HG03039 (cell line): ENCODE results near the gene SRC.

Experiments used
- ATAC-seq: cut with Tn5 transposase; IDR thresholded peaks from one replicate; pipeline ENCODE4 v1.9.1; 2021; ENCODE audit warnings: mild to moderate bottlenecking, moderate library complexity; ENCODE audit not compliant: unreplicated experiment

Gene SRC

DNA sequence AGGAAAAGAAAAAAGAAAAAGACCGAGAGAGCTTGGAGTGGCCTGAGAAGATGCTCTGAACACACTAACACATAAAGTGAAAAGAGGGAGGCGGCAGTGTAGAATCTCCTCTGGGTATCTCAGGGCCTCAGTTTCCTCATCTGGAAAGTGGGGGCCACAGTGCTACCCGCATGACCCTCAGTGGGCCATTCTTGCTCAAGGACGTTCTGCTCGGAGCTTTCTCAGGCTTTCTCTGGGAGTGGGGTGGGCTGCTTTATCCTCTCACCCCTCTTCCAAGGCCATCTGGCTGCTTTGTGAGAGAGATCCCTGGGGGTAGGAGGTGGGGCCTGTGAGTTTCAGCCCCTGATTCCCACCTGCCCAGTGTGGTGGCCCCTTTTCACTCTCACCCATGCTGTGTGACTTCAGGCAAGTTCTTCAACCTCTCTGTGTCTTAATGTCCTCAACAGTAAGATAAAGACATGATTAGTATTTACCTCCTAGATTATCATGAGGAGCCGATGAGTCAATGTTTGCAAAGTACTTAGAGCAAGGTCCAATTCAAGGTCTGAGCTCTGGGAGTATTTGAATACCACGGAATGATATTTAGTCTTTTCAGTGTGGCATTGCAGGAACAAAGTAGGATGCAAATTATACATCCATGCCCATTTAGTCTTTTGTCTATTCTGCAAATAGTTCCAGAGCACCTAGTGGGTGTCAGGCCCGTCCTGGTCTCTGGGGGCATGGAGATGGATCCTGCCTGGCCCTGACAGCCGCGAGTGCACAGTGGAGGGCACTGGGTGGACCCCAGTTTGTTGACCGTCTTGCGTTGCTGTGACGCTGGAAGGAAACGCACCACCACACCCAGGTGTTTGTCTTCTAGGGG, 34.3 kb downstream of the SRC start:
- ATAC-seq, result no peak

DNA sequence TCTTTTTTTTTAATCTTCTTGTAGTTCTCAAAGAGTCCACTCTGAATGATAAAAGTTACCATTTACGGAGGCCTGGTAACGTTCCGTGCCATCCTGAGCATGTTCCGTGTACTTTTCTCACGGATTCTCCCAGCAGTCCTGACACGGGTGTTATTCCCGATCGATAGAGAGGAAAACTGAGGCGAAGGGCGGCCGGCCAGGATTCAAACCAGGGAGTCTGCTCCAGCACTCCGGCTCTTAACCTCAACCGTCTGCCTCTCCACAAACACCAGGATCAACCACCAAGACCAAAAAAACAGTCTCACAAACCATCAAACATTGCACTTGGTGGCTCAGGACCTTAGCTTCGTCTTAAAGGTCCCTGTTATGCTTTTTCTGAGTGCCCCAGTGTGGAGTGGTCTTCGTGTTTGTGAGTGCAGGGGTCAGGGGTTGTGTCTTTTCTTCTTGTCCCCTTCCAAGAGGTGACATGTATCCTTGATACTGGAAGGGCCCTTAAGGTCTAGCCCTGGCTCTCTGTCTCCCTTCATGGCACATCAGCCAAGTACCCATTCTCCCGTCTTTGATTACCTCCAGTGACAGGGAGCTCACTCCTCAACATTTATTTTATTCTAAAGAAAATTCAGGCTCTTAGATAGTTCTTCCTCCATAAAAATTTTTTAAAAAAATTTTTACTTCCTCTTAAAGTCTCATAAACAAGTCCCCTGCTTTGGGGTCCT, 35.1 kb downstream of the SRC start:
- ATAC-seq, result no peak

DNA sequence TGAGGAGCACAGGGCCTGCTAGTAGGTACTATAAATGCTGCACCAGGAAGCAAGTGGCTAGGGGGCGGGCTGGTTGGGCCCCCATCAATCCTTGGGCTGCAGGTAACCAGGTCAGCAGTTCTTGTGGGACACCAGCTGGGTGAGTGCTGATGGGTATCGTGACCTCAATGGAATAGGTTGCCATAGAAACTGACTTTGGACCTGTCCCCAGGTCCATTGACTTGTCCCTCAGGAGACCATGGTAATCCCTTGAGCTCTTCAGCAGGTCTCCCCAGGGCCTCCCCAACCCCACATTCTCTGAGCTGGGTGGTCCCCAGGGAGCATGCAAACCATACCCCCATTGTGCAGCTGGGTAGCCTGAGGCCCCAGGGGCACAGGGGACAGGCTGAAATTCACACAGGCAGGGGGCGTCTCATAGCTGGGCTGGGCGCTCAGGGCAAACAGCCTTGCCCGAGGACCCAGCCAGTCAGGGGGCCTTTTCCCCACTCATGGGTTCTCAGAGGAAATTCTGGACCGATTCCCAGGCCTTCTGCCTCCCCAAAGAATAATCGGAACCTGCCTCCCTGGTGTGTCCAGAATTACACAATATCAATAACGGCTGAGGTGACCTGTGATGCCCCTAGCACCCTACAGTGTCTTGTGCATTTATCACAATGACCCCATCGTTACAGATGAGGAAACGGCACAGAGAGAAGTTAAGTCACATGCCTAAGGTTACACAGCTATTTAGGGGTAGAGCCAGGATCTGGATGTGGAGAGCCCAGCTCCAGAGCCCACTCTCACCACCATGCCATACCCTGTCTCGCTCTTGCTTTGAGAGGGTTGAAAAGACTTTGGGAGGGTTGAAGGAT, 35.9 kb downstream of the SRC start:
- no peak for ATAC-seq

DNA sequence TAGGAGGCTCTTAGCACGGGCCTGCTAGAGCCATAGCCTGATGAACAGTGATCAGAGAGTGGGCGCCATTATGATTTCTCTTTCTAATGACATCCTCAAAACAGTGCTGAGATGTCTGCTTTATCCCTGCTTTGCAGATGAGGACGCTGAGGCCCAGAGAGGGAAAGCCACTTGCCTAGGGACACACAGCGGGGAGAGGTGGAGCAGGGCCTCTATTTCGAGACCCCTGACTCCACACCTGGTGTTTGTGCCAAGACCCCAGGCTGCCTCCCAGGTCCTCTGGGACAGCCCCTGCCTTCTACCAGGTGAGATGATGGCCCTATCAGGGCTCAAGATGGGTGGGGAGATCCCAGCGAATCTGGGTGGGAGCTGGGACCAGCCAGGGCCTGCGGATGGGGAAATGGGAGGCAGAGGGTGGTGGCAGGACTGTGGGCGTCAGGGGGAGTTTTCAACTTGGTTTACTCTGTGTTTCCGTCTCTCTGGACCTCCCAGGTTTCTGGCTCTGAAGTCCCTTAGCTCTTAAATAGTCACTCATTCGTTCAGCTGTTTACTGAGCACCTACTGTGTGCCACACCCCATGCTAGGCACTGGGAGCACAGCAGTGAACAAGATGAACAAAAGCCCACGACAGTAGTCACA, 36.7 kb downstream of the SRC start:
- no peak for ATAC-seq

DNA sequence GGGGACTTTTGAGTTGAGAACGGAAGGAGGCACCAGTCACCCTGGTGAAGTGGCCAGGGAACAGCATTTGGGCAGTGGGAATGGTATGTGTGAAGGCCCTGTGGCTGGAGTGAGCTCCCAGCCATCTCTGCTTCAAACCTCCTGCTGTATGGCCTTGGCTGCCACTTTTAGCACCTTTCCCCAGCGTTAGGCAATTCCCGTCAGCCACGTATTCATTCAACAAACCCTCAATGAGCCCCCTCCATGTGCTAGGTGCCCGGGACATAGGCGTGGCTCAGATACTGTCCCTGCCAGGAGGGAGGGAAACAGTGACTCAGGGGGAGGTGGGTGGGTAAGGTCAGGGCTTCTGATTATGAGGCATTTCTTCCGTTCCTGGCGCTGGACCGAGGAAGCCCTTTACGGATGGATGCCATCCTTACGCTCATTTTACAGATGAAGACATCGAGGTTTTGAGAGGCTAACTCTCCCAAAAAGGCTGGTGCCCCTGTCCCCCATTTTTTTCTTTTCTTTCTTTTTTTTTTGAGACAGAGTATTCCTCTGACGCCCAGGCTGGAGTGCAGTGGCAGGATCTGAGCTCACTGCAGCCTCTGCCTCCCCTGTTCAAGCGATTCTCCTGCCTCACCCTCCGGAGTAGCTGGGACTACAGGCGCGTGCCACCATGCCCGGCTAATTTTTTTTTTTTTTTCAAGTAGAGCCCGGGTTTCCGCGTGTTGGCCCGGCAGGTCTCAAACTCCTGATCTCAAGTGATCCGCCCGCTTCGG, 37.5 kb downstream of the SRC start:
- ATAC-seq, result no peak

DNA sequence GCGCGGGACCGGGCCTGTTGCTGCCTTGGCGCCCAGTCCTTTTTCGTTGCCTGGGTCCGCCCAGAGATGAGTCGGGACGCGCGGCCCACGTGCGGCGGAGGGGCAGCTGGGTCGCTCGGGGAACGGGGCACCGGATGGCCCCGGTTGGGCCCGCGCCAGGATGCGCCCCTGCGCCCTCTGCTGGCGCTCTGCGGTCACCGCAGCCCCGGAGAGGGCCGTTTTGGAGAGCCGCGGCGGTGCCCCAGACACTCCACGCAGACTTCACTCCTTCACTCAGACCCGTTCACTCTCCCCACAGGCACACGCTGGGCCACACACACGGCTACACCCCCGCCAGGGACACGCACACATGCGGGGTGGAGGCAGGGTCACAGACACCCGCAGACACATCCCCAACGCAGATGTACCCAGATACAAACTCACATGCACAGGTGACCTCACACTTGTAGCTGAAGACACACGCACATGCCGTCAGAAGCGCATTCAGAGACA, 38.8 kb downstream of the SRC start:
- no peak for ATAC-seq

DNA sequence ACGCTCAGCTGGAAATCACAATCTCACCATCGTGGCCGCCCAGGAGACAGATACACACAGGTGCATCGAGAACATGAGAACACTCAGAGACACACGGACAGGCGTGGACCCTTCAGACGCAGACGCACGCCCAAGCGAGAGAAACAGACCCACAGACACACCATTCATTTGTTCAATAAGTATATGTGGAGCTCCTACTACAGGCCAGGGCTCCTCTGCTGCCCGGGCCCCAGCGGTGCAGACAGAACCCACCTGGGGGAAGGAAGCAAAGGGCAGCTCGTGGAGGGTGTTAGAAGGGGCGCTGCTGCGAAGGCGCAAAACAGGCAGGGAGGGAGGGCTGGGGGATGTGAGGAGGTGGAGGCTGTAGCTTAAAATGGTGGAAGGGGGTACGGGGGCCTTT, 39.2 kb downstream of the SRC start:
- no peak for ATAC-seq

DNA sequence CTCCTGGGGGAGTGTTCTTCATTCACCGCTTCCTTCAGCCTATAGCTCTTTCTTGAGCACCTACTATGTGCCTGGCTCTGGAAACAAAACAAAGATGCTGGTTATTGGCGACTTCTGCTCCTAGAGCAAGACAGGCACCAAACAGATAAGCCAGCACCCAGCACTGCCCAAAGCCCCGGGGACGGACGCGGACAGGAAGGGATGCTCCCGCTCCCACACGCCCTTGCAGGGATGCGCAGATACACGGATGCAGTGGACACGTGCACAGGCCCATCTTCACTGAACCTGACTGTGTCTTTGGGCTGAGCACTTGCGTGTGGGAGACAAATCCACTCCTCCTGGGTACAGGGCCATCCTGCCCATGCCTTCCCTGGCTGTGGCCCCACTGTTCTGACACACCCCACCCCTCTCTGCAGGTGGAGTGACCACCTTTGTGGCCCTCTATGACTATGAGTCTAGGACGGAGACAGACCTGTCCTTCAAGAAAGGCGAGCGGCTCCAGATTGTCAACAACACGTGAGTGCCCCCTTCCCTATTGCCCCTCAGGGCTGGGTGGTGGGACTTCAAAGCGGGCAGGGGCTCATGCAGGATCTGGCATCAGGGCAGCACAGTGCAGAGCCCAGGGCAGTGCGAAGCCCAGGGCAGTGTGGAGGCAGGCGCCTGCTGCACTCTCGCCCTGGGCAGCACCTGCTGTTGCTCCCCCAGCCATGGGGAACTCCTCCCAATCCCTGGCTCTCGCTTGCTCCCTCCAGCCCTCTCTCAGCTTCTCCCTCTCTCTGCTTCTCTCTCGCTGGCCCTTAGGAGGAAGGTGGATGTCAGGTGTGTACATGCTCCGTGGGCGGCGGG, 39.9 kb downstream of the SRC start:
- ATAC-seq, result no peak

DNA sequence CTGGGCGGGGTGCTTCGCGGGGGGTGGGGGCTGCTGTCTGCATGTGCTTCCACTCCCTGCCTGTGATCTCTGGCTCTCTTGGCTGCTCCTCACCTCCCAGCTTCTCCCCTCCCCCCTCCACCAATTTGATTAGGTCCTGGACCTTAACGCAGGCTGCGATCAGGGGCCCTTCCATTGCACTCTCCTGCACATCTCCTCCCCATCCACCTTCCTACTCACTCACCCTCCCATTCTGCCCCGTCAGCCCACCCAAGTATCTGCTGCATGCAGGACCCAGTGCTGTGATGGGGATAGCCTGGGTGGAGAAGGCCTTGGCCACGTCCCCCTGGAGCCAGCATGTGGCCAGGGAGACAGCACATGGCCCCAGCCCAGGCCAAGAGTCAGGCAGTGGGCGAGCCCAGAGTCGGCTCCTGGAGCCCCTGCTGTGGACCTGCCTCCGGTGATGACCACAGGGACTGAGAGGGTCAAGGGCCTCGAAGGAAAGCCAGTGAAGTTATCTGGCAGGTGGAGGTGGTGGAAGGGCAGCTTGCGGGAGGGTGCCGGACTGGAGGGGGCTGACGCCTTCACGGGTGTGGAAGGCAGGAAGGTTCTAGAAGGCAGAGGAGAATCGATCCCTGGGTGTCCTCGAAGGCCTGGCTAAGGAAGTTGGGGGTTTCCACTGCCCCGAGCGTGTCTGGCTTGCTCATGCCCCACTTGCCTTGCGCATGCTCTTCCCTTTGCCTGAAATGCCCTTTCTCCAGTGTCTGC, 40.7 kb downstream of the SRC start:
- no peak for ATAC-seq

DNA sequence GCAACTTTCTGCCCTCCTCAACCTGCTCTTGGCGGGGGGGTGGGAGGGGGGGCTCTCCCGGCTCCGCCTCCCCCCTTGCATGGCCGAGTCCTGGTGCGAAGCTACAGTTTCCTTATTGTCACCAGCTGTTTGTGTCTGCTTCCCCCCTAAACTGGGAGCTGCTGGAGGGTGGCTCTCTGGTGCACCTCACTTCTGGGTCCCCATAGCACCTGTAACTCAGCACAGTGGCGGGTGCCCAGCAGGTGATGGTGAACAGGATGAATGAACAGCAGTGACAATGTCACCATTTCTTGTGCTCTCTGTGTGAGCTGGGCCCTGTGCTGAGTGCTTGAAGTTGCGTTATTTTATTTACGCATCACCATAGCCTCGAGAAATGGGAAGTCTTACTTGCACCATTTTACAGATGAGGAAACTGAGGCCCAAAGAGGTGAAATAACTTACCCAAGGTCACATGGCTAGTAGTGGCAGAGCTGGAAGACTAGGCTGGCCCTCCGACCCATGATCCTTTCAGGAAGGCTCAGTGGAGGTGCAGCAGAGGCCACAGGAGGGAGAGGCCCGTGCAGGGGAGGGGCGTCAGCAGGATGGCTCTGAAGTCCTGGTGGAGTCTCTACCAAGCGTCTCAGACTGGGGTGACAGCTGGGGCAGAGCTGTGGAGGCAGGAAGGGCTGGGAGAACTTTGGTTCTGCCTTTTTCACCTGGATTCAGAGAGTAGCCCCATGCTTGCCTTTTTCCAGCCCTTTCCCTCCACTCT, 41.8 kb downstream of the SRC start:
- ATAC-seq, result no peak

DNA sequence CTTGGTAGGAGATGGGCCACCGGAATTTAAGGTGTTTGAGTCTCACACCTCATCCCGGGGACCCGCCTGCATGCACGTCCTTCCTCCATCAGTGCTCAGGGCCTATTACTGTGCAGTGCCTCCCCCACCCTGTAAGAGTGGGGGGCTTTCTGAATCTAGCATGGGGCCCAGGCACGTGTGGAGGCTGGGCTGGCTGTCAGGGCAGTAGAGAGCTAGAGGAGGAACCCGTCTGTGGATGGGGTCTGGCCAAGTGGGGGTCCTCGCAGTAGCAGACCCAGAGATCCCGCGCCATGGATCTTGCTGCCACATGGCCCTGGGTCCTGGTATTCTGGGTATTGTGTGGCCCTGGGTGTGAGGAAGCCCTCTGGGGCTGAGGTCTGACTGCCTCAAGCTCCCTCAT, 42.9 kb downstream of the SRC start:
- ATAC-seq, result no peak

DNA sequence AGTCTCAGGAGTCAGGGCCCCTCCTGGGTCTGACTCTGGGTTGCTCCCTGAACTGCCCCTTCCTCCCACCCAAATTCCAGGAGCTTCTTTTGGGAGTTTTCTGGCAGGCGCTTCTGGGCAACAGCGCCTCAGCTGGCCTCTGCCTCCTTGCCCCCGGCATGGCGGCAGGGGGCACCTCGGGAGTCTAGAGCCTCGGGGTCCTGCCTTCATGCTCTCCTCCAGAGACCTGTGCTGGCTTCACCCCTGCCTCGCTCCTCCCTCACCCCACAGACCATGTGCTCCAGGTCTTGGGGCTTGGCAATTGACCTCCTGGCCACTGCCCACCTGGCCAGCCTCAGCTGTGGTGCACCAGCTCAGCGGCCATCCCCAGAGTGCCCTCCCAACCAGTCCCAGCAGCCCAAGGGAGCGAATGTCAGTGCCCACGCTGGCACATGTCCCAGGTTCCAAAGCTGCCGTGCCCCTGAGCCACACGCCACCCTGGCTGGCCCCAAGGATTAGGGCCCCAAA, 43.4 kb downstream of the SRC start:
- ATAC-seq, result no peak

DNA sequence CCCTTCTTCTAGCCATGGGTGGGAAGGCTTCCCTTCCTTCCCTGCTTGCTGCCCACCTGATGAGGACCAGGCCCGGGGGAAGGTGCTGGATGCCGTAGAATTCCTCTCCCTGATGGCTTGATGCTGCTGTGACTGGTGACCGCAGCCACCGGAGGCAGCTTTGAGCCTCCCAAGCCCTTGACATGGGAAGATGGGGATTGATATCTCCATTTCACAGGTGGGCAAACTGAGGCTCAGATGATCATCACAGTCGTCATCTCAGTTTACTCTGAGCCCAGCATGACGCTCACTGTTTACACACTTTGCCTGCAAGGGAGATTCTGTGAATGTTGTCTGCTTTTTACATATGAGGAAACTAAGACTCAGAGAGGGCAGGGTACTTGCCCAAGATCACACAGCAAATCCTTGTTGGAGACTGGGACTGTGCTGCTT, 43.9 kb downstream of the SRC start:
- ATAC-seq, result no peak

DNA sequence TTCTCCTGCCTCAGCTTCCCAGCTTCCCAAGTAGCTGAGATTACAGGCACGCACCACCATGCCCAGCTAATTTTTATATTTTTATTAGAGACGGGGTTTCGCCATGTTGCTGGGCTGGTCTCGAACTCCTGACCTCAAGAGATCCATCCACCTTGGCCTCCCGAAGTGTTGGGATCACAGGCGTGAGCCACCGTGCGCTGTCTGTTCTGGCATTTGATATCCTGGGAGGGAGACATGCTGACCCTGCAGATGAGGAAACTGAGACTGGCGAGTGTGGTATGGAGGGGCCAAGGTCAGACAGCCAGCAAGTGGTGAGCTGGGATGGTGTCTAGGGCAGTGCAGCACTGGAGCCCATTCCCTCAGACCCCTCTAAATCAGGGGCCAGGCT, 44.6 kb downstream of the SRC start:
- no peak for ATAC-seq

DNA sequence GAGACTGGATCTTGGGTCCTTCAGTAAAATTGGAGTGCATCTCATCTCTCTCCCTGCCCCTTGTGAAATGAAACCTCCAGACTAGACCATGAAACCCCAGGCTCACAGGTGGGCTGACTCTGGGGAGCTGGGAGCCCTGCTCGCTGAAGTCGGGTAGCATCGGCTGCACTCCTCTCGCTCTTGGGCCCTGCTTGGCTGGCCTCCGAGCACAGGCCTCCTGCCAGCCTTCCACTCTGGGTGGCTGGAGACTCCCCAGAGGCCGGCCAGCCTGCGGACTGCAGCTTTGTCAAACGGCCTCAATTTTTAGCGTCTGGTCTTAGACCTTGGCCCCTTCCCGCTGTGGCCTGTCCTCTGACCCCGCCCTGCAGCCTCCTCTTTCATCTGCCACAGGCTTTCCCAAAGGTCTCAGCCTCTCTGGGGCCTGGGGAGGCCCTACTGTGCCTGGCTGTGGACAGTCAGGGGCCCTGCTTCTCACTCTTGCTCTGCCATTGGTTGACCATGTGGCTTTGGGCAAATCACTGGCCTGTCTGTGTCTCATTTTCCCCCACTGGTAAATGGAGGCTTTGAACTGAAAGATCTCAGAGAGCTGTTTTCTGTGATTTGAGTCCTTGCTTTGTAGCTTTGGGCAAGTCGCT, 45.1 kb downstream of the SRC start:
- ATAC-seq, result no peak

DNA sequence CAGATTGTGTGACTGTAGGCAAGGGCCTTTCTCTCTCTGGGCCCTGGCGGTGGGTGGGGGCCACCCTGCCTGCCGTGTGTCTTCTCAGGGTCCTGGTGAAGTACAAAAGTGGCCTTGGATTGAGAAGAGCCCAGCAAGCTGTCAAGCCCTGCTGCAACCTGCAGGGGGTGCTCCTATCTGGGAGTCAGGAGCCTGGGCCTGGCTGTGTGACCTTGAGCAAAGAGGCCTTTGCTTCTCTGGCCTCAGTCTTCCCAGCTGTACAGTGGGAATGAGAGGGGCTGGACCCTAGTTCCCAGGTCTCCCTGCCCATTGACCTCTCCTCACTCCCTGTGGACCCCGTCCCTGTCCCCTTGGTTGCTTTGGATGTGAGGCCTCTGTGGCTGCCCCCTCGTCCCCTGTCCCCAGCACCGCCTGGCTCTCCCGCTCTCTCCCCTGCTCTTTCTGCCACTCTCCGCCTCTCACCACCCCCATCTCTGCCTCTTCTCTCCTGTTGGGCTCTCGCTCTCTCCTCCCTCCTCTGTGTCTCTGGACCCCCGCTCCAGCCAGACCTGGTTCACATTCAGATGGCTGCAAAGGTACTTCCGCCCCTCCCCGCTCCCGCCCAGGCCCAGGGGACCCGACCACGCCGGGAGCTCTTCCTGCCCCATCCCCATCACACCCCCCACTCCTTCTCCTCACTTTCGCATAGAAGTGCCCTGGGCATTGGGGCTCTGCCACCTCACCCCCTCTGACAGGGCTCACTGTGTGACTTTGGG, 46.7 kb downstream of the SRC start:
- no peak for ATAC-seq
